T47D (cell line): ENCODE data around the gene PTPN1.
"Not testable (repeated sequence)": the region's sequence is repeated elsewhere in the genome, so short reads cannot be mapped to it uniquely, and the experiment has no call there.

Experiments used
- DNase-seq, 2 experiments: peaks; one replicate each; pipeline versions ENCODE4 v3.0.0 to v3.0.0-alpha.2; 2011 to 2012; ENCODE audit warnings: low read depth in 1 of 2, low spot score in 1 of 2
- JUND ChIP-seq: IDR thresholded peaks from 2 replicates; pipeline ENCODE4 v1.6.1; 2012; ENCODE audit warnings: low read depth
- in situ Hi-C: cut with HindIII; loops from 2 replicates; pipeline ENCODE4 v1.10.0; 2016; ENCODE audit warnings: low sequenced_read_pairs, low pct_unique_long_range_greater_than_20kb

PTPN1 gene

DNA sequence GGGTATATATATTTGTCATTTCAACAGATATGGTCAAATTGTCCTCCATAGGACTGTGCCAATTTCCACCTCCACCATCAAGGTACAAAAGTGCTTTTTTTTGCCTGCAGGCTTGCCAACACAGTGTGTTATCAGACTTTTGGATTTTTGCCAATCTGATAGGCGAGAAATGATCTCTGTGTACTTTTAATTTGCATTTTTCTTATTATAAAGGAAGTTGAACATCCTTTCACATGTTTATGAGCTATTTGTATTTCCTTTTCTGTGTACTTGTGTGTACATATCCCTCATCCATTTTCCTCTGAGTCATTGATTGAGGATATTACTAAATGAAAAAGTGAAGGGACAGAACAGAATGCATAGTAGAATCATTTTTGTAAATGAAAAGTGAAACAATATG is 39.0 kb upstream of the PTPN1 start:
- peak in 1 of 2 experiments; percentile 49 for DNase-seq
- in situ Hi-C loops: no loop called here

DNA sequence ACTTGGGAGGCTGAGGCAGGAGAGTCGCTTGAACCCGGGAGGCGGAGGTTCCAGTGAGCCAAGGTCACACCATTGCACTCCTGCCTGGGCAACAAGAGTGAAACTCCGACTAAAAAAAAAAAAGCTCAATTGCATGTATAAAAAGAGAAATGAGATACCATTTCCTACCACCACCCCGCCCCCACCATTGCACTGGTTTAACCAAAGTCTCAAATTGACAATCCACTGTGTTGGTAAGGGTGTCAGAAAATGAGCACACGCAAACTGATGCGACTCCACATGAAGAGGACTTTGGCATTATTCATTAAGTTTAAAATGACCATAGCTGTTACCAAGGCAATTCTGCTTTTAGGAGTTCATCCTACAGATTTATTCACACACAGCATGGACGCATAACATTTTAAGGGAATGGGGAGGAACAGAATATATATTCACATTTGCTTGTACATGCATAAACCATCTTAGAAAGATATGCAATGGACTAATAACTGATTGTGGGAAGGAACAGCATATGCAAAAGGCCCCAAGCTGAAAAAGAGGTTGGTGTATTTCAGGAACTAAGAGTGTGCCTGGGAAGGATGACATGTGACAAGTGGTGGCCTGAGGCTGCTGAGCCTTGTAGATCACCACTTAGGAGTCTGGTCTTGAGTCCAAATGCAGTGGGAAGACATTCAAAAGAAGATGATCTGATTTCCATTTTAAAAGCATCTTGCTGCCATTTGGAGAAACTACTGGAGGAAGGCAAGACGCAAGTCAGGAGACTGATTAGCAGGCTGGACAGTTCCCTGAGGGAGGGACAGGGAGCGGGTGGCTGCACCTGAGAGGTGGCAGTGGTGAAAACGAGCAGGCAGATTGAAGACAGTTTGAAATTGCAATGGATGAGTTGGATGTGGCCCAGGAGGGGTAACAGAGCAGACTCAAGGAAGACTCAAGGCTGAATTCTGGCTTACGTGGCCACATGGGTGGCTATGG is 37.2 kb upstream of the PTPN1 start:
- DNase-seq: no peak
- in situ Hi-C loops: no loop called here
- no peak for TF ChIP-seq JUND

More for the DNA sequence above, 39.0 kb upstream of the PTPN1 start:
- TF ChIP-seq JUND: no peak

DNA sequence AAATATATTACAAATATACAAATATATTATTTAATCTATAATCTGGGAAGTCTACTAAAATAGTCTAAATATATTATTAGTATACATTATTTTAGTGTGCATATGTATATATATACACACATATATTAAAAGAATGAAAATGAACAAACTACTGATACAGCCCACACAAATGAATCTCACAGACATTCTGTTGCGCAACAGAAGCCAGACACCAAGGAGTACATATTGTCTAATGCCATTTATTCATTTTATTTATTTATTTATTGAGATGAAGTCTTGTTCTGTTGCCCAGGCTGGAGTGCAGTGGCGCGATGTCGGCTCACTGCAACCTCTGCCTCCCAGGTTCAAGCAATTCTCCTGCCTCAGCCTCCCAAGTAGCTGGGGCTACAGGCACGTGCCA is 35.8 kb upstream of the PTPN1 start:
- DNase-seq, in situ Hi-C loops: not testable (repeated sequence)

DNA sequence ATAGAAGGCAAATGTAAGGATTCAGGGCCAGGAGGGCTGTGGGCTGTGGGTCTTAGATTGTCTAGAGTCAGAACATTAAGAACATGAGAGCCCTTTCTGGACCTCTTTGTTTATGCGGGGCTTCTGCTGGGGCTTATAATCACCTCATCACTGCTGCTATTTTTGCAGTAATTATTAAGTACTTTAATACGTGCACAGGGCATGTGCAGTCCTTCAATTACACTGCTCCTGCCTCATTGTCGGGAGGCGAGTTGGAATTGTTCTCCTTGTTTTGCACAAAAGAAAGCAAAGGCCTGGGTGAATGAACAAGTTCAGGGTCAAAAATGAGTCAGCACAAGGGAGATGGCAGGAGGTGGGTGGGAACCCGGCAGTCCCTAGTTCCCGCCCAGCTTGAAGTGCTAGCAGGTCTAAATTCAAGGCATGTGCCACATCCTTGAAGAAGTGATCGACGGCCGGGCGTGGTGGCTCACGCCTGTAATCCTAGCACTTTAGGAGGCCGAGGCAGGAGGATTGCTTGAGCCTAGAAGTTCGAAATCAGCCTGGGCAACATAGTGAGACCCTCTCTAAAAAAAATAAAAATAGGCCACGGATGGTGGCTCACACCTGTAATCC is 34.4 kb upstream of the PTPN1 start:
- in situ Hi-C loops: no loop called here
- no peak for DNase-seq
- no peak for TF ChIP-seq JUND

DNA sequence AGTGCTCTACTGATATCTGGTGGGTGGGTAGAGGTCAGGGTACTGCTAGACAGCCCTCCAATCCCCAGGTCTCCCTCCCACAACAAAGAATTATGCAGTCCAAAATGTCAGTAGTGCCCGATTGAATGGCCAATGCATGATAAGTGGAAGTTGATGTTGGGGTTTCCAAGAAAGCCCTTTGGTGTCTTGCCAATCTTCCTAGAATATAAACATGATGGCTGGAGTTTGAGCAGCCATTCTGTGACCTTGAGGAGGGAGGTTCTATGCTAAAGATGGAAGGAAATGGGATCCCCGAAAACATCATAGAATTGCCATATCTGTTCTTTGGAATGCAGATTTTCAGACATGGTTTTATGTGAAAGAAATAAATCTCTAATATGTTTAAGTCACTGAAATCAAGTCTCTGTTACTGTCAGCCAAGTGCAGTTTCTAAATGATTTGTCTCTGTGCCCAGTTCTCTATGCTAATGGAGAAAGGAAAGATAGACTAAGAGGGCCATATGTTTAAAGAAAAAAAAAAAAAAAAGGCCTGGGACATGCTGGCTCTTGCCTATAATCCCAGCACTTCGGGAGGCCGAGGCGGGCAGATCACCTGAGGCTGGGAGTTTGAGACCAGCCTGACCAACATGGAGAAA is 32.8 kb upstream of the PTPN1 start:
- no peak for DNase-seq
- in situ Hi-C loops: no loop called here

DNA sequence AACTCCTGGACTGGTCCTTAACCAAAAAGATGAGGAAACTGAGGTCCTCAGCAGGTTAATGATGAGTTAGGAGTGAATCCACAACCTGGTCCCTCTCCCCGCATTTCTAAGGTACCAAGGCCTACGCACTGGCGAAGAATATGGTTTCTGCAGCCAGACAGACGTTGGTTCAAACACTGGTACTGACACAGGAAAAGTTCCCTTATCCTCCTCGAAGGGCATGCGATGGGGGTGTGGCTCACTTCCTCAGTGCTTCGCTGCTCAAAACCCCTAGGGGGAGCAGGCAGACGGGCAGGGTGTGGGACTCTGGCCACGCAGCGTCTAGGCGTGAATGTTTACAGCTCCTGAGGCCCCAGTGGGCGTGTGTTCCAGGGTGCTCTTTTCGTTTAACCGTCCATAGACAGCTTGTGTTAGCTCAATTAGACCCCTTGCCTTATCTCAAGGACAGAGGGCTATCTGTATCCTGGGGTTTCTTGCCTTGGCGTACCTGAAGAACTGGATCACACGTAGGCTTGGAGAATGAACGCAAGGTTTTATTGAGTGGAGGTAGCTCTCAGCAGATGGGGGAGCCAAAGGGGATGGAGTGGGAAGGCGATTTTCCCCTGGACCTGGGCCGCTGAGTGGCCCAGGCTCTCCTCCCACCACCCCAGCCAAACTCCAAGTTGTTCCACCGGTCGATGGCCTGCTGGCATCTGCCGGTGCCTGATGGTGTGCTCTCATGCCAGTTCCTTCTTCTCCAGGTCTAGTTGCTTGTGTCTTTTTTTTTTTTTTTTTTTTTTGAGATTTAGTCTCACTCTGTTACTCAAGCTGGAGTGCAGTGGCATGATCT is 31.8 kb upstream of the PTPN1 start:
- no peak for TF ChIP-seq JUND
- DNase-seq: peak; percentile 41 to 87
- in situ Hi-C loops: no loop called here

More for the DNA sequence above, 32.8 kb upstream of the PTPN1 start:
- TF ChIP-seq JUND: no peak

DNA sequence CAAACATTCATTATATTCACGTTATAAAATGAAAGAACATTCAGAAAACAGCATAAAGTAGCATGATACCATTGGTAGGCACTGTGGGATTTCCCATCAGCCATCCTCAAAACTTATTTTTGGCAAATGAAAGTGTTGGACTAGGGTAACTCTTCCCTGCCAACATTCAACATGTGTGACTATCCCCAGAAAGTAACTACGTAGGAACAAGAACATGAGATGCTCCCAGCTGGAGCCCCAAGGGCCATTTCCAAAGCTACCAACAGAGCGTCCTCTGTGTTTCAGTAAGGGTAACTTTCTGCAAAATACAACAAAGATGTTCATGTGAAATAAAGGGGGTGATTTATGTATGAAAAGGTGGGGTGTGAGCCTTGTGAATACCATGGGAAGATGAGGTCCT is 28.4 kb upstream of the PTPN1 start:
- no peak for DNase-seq
- in situ Hi-C loops: no loop called here
- no peak for TF ChIP-seq JUND

DNA sequence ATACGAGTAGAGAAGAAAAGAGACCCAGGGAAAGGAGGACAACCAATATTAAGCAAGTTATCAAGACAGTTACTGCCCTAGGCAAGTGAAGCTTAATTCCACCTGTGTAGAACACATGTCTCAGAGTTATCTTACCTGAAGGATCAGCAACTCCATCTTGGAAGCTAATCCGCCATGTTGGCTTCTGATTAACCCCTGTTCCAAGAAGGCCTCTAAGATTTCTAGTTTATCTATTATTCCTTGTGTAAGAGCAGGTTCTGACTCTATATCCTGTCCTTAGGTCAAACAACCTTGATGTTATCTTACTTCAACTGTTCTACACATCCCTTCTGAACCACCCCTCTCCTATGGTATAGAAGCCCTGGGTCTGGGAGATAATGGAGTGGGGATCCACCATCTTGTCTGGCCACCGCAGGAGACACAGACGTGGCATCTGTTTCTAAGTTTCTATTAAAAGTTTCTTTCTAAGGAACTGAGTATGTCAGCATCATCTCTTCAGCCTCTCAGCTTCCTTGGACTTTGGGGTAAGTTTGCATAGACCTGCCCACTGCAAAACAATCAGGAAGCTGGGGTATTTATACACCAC is 27.7 kb upstream of the PTPN1 start:
- in situ Hi-C loops: no loop called here
- DNase-seq: no peak
- TF ChIP-seq JUND: no peak

DNA sequence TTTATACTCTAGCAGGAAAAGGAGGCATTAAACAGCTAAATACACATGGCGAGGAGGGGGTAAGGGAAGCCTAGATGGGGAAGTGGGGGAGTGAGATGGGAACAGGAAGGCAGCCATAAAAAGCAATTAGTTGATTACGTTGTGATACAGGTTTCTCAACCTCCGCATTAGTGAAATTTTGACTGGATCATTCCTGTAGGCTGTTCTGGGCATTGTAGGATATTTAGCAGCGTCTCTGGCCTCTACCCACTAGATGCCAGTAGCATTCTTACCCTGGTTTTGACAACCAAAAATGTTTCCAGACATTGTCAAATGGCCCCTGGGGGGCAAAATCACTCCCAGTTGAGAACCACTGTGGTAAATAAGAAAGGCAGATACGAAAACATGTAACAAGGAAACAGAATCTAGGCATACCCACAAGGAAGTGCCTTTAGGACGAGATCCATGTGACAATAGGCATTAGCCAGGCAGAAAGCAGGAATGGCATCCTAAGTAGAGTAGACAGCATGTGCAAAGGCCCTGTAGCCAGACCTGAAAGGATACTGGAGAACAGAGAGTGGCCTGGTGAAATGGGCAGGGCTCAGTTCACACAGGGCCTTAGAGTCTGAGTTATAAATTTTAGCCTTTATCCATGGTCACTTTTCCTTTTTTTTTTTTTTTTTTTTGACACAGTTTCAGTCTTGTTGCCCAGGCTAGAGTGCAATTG is 25.8 kb upstream of the PTPN1 start:
- in situ Hi-C loops: no loop called here
- TF ChIP-seq JUND: no peak
- DNase-seq: peak in 1 of 2 experiments; percentile 82

DNA sequence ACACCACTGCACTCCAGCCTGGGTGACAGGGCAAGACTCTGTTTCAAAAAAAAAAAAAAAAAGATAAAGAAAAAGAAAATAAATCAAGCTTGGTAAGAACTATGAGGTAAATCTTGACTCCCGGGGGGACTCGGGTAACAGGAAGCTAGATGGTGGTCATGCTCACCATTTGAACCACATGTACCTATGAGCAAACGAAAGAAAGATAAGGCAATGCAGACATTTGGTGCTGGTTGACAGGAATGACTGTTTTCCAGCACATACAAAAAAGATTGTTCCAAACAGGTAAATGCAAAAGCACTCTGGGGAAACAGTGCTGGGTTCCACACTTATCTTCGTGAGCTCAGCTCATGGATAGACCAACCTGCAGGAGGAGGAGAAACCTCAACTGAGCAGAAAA is 22.8 kb upstream of the PTPN1 start:
- no peak for DNase-seq
- in situ Hi-C loops: no loop called here
- no peak for TF ChIP-seq JUND

DNA sequence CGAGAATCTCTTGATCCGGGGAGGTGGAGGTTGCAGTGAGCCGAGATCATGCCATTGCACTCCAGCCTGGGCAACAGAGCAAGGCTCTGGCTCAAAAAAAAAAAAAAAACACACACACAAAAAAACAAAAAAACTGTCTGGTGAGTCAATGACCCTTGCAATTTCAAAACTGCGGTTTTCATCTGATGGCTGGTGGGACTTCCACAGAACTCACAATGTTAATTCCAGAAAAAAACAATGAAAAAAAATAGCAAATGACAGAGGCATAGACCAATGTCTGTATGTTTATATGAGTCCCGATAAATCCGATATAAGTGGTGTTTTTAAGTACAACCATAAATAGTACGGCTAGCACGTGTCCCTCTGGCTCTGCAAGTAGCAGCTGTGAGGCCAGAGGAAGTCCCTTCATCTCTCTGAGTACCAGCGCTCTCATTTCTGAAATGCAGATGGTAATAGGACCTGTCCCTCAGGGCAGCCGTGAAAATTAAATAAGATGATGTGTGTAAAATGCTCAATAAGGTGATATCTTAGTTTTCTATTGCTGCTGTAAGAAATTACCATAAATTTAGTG is 21.9 kb upstream of the PTPN1 start:
- in situ Hi-C loops: no loop called here
- no peak for DNase-seq
- TF ChIP-seq JUND: no peak
